Cardiac fibroblast (primary cell): ENCODE measurements around the gene ERVH48-1.

ENCODE experiments used
- DNase-seq, 2 donors: peaks; one replicate each; pipeline versions ENCODE4 v3.0.0 to v3.0.0-alpha.2; 2010; ENCODE audit warnings: low read depth in 2 of 2
- H3K4me3 ChIP-seq, 2 donors: replicated peaks in 1 of 2; 1 replicate in 1 of 2; 2 replicates in 1 of 2; pipeline ENCODE4 v1.5.1; 2011; ENCODE audit warnings: low read depth in 2 of 2, low read length in 2 of 2, mild to moderate bottlenecking in 2 of 2, moderate library complexity in 1 of 2
- CTCF ChIP-seq: IDR thresholded peaks from one replicate; pipeline ENCODE4 v1.5.1; 2011; ENCODE audit warnings: low read depth, mild to moderate bottlenecking, low read length, inconsistent platforms

ERVH48-1 gene

GRCh38 chr21:42892931-42893755 is 32.3 kb downstream of the ERVH48-1 start, which contains the start of gene NDUFV3:
NDUFV3 (plus strand) TSS chr21:42893309; CDS start chr21:42893334, 25 bp downstream.
- H3K4me3 ChIP-seq = peak within 1 kb of the TSS; percentile 69 to 87
- TF ChIP-seq CTCF = no peak
- peak; percentile 98 to 99 for DNase-seq

- DNase-seq = no peak
- TF ChIP-seq CTCF = no peak
Observed at GRCh38 chr21:42892582-42892930, 32.9 kb downstream of the ERVH48-1 start.

GRCh38 chr21:42887326-42887725 is 38.1 kb downstream of the ERVH48-1 start:
- H3K4me3 ChIP-seq = no peak overlapping the region
- no peak for DNase-seq
- no peak for TF ChIP-seq CTCF

More at GRCh38 chr21:42892582-42892930, 32.9 kb downstream of the ERVH48-1 start:
- peak overlapping the region; percentile 61 to 87 for H3K4me3 ChIP-seq

GRCh38 chr21:42883921-42884320 is 41.5 kb downstream of the ERVH48-1 start:
- no peak overlapping the region for H3K4me3 ChIP-seq
- no peak for DNase-seq
- TF ChIP-seq CTCF = no peak

GRCh38 chr21:42880352-42880751 is 45.1 kb downstream of the ERVH48-1 start:
- no peak for DNase-seq
- TF ChIP-seq CTCF = no peak
- peak overlapping the region in 1 of 2 donors; percentile 99 for H3K4me3 ChIP-seq

GRCh38 chr21:42878993-42879787 is 46.2 kb downstream of the ERVH48-1 start, which contains the start of gene WDR4:
WDR4 (minus strand) TSS chr21:42879539; CDS start chr21:42879495, 44 bp downstream.
- no peak for TF ChIP-seq CTCF
- DNase-seq = peak; percentile 97 to 98
- H3K4me3 ChIP-seq = peak within 1 kb of the TSS; percentile 95 to 99
